Choroid plexus epithelial cell (primary cell): ENCODE data around the gene RTN3.
"Not testable (repeated sequence)": the region's sequence is repeated elsewhere in the genome, so short reads cannot be mapped to it uniquely, and the experiment has no call there.

ENCODE experiments used
- DNase-seq: peaks from one replicate; pipeline ENCODE4 v3.0.0-alpha.2; 2010; ENCODE audit warnings: low read depth
- H3K4me3 ChIP-seq: 2 replicates; pipeline ENCODE4 v1.5.1; 2011; ENCODE audit warnings: low read depth, mild to moderate bottlenecking, control low read depth, low read length, moderate library complexity
- CTCF ChIP-seq: conservative IDR thresholded peaks from 2 replicates; pipeline ENCODE4 v1.5.1; 2011; ENCODE audit warnings: low read depth, mild to moderate bottlenecking, control low read depth, inconsistent platforms, low read length, moderate library complexity

RTN3 gene

GRCh38 chr11:63770763-63771162, 89.5 kb downstream of the RTN3 start:
- TF ChIP-seq CTCF, result no peak
- DNase-seq, result no peak
- H3K4me3 ChIP-seq, result no peak overlapping the region

GRCh38 chr11:63771741-63772318, 90.5 kb downstream of the RTN3 start:
- not testable (repeated sequence) for H3K4me3 ChIP-seq, DNase-seq

- no peak overlapping the region for H3K4me3 ChIP-seq
- TF ChIP-seq CTCF, result no peak
- no peak for DNase-seq
Observed at GRCh38 chr11:63775191-63775590, 93.9 kb downstream of the RTN3 start.

- no peak for TF ChIP-seq CTCF
- H3K4me3 ChIP-seq, result no peak overlapping the region
Observed at GRCh38 chr11:63779039-63779438, 97.7 kb downstream of the RTN3 start.

GRCh38 chr11:63782749-63783148, 101.4 kb downstream of the RTN3 start:
- no peak for TF ChIP-seq CTCF
- no peak overlapping the region for H3K4me3 ChIP-seq
- DNase-seq, result no peak

More at GRCh38 chr11:63779039-63779438, 97.7 kb downstream of the RTN3 start:
- peak; percentile 13 for DNase-seq

- no peak overlapping the region for H3K4me3 ChIP-seq
- TF ChIP-seq CTCF, result no peak
- no peak for DNase-seq
Observed at GRCh38 chr11:63783925-63784592, 102.8 kb downstream of the RTN3 start.

GRCh38 chr11:63785823-63786222, 104.5 kb downstream of the RTN3 start:
- no peak for DNase-seq
- no peak for TF ChIP-seq CTCF

More at GRCh38 chr11:63785823-63786222, 104.5 kb downstream of the RTN3 start:
- no peak overlapping the region for H3K4me3 ChIP-seq
